Stimulated activated CD8-positive, alpha-beta memory T cell treated with anti-CD3 and anti-CD28 coated beads, Interleukin-4, amount 100 ng/mL, for 24 hours (primary cell): ENCODE measurements around the gene SLC16A14.
A peak's percentile ranks its signal among the peaks of the same experiment; 100 is the strongest.
"Not testable (repeated sequence)": the region's sequence is repeated elsewhere in the genome, so short reads cannot be mapped to it uniquely, and the experiment has no call there.

ENCODE experiments used
- DNase-seq: peaks from one replicate; pipeline ENCODE4 v3.0.0-alpha.2; 2020; ENCODE audit warnings: low read depth

Gene SLC16A14

DNA sequence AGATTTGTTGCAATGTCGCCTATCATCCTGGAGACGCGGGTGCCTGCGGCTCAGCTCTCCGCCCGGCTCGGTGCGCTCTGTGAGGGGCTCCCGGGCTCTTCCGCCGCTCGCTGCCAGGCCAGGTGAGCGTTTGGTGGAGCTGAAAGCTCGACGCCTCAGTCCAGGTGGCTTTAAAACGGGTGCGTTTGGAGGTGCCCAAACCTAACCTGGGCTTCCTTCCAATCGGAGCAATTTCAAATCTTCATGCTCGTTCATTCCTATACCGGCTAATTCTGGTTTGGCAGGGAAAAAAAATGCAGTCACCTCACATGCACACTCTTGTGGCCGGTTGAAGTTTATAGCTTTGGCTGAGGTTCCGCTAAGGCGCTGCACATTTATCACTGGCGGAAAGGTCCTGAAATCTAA is at the start of gene SLC16A14:
TSS of gene SLC16A14 (minus strand) at position 274 of the 405 bp plus-strand sequence. CDS start 9,572 bp downstream, outside the sequence.
- DNase-seq, result no peak

GRCh38 chr2:230106771-230107170 is 38.0 kb upstream of the SLC16A14 start:
- DNase-seq, result no peak

- not testable (repeated sequence) for DNase-seq
Observed at GRCh38 chr2:230101967-230102366, 33.2 kb upstream of the SLC16A14 start.

DNA sequence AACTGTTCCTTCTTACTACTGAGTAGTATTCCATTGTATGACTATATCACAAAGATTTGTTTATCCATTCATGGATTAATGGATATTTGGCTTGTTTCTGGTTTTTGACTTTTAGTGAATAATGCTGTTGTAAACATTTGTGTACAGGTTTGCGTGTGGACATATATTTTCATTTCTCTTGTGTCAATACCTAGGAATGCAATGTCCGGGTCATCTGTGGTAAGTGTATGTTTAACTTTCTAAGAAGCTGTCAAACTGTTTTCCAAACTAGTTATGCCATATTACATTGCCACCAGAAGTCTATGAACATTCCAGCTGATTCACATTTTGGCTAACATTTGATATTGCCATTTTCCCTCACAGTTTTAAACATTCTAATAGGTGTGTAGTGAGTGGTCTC is 29.1 kb upstream of the SLC16A14 start:
- DNase-seq, result no peak

DNA sequence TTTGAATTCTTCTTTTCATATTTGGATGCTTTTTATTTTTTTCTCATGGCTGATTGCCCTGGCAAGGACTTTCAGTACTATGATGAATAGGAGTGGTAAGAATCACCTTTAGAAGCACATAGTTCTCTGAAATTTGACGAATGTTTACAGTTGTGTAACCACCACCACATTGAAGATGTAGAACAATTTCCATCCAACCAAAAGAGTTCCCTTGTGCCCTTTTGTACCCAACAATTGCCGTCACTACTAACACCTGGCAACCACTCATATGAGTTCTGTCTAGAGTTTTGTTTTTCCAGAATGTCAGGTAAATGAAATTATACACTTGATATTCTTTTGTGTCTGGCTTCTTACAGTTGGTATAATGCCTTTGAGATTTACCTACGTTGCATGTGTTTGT is 28.7 kb upstream of the SLC16A14 start:
- no peak for DNase-seq

GRCh38 chr2:230090967-230091366 is 22.2 kb upstream of the SLC16A14 start:
- no peak for DNase-seq

DNA sequence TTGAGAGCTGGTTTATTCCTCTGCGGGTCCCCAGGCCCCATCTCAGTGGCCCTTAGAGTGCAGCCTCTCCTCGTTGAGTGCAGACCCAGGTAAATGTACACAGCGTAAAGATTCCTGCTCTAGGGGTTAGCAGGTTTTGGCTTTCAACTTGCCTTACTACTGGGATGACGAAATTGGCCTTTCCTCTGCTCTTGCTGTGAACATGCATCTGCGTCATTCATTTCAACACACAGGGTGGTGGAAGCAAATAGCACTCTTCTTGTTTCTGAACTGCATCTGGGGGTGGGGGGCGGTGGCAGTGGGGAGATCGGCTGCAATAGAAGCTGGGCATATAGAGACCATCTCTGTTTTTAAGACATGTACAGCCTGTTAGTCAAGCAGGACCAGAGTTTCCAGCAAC is 16.5 kb upstream of the SLC16A14 start:
- DNase-seq, result no peak

DNA sequence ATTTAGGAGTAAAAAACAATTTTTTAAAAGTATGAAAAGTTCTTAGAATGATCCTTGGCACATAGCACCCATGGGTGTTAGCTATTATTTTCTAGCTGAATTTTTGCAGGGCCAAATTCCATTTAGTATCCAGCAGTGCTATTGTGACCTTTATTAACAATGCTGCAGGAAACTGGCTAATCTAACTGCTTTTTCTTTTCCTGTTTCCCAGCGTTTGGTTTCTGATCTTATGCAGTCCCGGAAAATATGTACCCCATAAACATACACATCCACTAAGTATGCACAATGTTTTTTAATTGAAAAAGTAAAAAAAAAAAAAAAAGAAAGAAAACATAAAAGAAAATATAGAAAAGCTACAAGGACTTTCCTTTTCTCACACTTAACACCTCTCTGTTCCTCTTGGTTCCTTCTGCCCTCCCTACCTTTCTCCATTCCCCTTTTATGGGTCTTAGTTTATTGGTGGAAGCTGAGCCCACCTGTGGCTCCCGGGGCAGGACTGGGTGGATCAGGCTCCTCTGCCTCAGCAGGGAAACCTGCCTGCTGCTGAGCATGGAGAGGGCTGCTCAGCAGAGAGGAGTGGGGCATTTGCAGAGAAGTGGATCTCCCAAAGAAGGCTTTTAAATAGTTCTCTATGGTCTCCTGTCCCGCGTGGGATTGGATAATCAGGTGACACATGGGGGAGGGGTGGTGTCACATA is 9.3 kb upstream of the SLC16A14 start:
- no peak for DNase-seq

DNA sequence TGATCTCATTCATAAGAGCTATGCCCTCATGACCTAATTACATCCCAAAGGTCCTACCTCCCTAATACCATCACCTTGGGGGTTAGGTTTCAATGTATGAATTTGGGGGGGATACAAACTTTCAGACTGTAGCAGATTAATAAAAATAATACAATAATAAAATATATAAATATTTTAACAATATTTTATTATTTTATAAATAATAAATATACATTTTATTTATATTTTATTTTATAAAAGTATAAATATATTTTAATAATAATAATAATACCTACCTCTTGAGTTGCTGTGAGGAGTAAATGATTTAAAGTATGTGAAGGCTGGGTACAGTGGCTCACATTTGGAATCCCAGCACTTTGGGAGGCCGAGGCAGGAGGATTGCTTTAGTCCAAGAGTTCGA is 8.1 kb upstream of the SLC16A14 start:
- no peak for DNase-seq

- DNase-seq, result no peak
Observed at GRCh38 chr2:230075988-230076631, 7.4 kb upstream of the SLC16A14 start.

DNA sequence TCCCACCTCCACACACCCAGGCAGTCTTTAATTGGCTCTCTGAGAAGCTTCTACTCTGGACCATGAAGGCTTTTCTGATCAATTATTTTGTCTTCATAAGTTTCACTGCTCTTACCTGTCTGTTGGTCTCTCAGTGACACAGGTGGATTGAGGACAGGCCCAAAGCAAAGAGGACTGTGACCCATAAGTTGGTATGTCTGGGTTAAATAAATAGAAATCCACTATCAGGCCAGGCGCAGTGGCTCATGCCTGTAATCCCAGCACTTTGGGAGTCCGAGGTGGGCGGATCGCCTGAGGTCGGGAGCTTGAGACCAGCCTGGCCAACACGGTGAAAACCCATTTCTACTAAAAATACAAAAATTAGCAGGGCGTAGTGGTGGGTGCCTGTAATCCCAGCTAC is 2.7 kb upstream of the SLC16A14 start:
- DNase-seq, result no peak

DNA sequence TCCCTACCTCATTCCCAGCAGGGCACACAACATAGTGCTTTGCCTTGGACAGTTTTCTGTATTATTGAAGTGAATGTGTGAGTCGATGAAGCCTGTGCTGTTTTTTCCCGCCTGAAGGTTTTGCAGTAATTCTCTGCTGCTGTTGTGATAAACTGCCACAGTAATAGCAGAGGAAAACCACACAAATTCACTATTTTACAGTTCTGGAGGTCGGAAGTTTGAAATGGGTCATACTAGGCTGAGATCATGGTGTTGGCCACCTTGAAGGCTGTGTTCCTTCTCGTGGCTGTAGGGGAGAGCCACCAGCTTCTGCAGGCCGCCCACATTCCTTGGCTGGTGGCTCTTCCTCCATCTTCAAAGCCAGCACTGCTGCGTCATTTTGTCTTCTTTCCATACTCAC is 678 bp upstream of the SLC16A14 start:
- no peak for DNase-seq

DNA sequence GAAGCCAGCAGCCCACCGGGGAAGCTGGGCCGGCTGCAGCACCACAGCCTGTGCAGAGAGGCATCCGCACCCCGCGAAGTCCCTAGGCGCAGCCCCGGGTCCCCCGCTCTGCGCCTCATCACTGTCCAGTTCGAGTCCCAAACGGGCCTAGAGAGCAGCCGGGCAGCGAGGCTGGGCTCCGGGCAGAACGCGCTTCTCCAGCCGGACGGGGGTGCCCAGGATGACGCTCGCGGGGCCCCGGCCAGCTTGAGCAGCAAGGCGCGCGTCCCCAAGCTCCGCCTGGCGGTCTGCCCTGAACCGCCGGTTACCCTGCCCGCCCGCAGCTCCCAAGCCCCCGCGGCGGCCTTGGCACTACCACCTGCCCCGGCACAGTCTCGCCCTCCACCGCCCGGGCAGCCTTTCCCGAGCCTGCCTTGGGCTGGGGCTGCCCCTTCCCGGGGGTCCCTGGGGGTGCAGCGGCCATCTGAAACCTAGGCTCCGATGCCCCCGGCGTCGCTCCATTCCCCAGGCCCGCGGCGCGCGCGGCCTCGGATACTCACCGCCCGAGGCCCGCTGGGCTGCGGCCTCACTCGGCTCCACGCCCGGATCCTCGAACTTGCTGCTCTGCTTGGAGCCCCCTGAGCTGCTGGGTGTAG is 591 bp downstream of the SLC16A14 start:
- DNase-seq, result peak; percentile 35

GRCh38 chr2:230060672-230061293 is 7.9 kb downstream of the SLC16A14 start:
- no peak for DNase-seq

- DNase-seq, result no peak
Observed at GRCh38 chr2:230053753-230054478, 14.8 kb downstream of the SLC16A14 start.

GRCh38 chr2:230052299-230052698 is 16.4 kb downstream of the SLC16A14 start:
- DNase-seq, result no peak

GRCh38 chr2:230050136-230050535 is 18.6 kb downstream of the SLC16A14 start:
- DNase-seq, result no peak

DNA sequence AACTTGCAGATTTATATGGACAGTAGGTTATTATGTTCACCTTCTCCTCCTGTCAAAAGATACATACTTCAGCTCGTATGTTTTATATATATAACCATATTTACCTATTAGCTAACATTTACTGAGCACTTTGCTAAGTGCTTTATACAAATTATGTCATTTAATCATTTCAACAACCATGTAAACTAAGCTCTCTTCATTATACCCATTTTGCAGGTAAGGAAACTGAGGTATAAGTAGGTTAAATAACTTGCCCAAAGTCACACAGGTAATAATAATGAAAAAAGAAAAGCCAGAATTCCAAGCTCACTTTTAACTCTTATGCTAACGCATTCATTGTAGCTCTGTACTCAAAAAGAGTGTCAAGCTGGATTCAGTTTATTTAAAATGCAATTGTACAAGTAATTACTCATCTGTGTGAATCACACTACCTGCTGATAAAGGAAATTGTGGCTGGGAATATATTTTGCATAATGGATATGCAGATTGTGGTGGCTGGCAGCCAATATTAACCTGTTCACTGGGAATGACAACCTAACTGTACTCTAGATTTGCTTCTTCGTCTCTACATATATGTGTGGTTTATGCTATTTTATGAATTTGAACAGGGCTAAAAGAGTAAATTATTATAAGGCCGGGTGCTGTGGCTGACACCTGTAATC is 20.6 kb downstream of the SLC16A14 start:
- DNase-seq, result no peak

DNA sequence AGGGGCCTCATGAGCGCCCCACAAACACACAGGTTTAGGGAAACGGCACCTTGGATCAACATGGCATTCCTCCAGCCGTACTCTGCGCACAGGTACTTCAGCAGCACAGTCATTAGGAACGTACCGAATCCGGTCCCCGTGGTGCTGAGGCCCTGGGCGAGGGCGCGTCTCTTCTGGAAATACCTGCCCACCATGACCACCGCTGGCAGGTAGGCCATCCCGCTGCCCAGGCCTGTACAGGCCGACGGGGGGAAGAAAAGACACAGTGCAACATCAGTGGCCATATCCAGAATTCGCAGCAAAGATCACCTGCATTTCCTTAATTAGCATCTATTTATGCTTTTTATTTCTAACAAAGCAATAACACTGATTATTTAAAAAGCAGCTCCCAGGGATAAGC is 22.2 kb downstream of the SLC16A14 start:
- no peak for DNase-seq

- no peak for DNase-seq
Observed at GRCh38 chr2:230043461-230043860, 25.3 kb downstream of the SLC16A14 start.

GRCh38 chr2:230043025-230043424 is 25.7 kb downstream of the SLC16A14 start:
- no peak for DNase-seq

DNA sequence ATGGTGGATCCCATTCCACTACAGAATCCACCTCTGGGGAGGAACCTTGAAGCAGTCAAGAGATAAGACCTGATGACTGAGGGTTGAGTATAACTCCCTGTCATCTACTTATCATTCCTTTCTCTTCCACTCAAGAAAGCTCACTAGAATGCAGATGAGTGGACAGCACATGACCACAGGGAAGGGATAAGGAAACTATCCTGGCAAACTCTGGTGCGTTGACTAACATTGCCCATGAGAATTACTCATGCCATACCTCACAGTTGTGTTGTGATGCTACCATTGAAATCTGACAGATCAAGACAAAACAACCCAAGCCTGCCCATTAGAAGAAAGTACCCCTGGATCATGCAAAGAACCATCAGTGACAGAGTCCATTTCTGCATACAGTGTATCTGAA is 26.5 kb downstream of the SLC16A14 start:
- DNase-seq, result no peak
